B cell (primary cell): ENCODE measurements around the gene BAIAP3. TPM values are rescaled to one million over a fixed set of nuclear protein-coding genes. Genes with fewer than 3 reads are reported as not detected.

Source experiments
- ATAC-seq: fragments of 200-7000 bp; cut with Tn5 transposase; one replicate; pipeline ENCODE4 v1.10.0; 2021; ENCODE audit warnings: low read depth, mild to moderate bottlenecking, moderate number of reproducible peaks, moderate library complexity
- CTCF ChIA-PET: fragments of 350-600 bp; sonication (Branson Sonifier 250); formaldehyde crosslinking; loops from one replicate; lab custom pipeline; 2021; ENCODE audit warnings: antibody characterized with exemption, inconsistent platforms; lab: Charles Lee
- POLR2A ChIA-PET: fragments of 350-600 bp; sonication (Branson Sonifier 250); formaldehyde crosslinking; loops from one replicate; lab custom pipeline; 2021; ENCODE audit warnings: antibody characterized with exemption; lab: Charles Lee
- DNase-seq: peaks from one replicate; pipeline ENCODE4 v3.0.0; 2013
- H2AFZ ChIP-seq: 2 replicates; pipeline ENCODE4 v1.6.1; 2012; ENCODE audit warnings: mild to moderate bottlenecking, low read depth, low read length; ENCODE audit not compliant: insufficient read depth, poor library complexity, severe bottlenecking
- H3K27ac ChIP-seq, 2 donors: 1 replicate in 1 of 2; 2 replicates in 1 of 2; pipeline ENCODE4 v1.5.1; 2012 to 2013; ENCODE audit warnings: low read length in 2 of 2, mild to moderate bottlenecking in 2 of 2, moderate library complexity in 1 of 2
- H3K27me3 ChIP-seq, 4 experiments: fragments of 200-600 bp in 1 of 4; sonication (generic) in 1 of 4; replicated peaks in 1 of 4; 1 replicate in 2 of 4; 2 replicates in 2 of 4; pipeline versions ENCODE4 v1.6.1 to v1.7.0; 2013 to 2016; ENCODE audit warnings: low read length in 3 of 4, mild to moderate bottlenecking in 2 of 4, mixed read lengths in 1 of 4, moderate library complexity in 1 of 4; ENCODE audit not compliant: insufficient read depth in 4 of 4, control insufficient read depth in 3 of 4; ENCODE audit errors: control extremely low read depth in 1 of 4
- H3K36me3 ChIP-seq, 2 experiments: replicated peaks in 1 of 2; 1 replicate in 1 of 2; 2 replicates in 1 of 2; pipeline versions ENCODE4 v1.6.1 to v1.7.1; 2013; ENCODE audit warnings: low read length in 1 of 2; ENCODE audit not compliant: insufficient read depth in 2 of 2, control insufficient read depth in 1 of 2; ENCODE audit errors: control extremely low read depth in 1 of 2, extremely low read depth in 1 of 2
- H3K4me1 ChIP-seq, 2 donors: fragments of 200-600 bp in 1 of 2; sonication (generic) in 1 of 2; 1 replicate in 1 of 2; 2 replicates in 1 of 2; pipeline versions ENCODE4 v1.5.1 to v1.6.1; 2013 to 2017; ENCODE audit warnings: low read length in 2 of 2; ENCODE audit not compliant: control insufficient read depth in 2 of 2, insufficient read depth in 2 of 2
- H3K4me2 ChIP-seq: replicated peaks from 2 replicates; pipeline ENCODE3; 2012; ENCODE audit warnings: mild to moderate bottlenecking, low read depth, low read length; ENCODE audit not compliant: poor library complexity, severe bottlenecking
- H3K4me3 ChIP-seq, 5 experiments: fragments of 200-600 bp in 1 of 5; sonication (generic) in 1 of 5; 1 replicate in 3 of 5; 2 replicates in 2 of 5; pipeline versions ENCODE4 v1.5.1 to v1.7.0; 2011 to 2016; ENCODE audit warnings: low read length in 4 of 5, mild to moderate bottlenecking in 4 of 5, low read depth in 2 of 5, control low read depth in 1 of 5, moderate library complexity in 1 of 5; ENCODE audit not compliant: insufficient read depth in 1 of 5; ENCODE audit errors: control extremely low read depth in 1 of 5, extremely low read depth in 1 of 5
- H3K79me2 ChIP-seq: fragments of 200-600 bp; sonication (generic); one replicate; pipeline ENCODE4 v1.6.0; 2016; ENCODE audit warnings: low read length; ENCODE audit not compliant: control insufficient read depth, insufficient read depth
- H3K9ac ChIP-seq: fragments of 200-600 bp; sonication (generic); 2 replicates; pipeline ENCODE4 v1.6.1; 2017; ENCODE audit warnings: mild to moderate bottlenecking, low read length, moderate library complexity
- H3K9me3 ChIP-seq, 3 donors: one replicate each; pipeline versions ENCODE4 v1.6.1 to v1.7.1; 2013; ENCODE audit warnings: low read length in 2 of 3; ENCODE audit not compliant: control insufficient read depth in 2 of 3, insufficient read depth in 1 of 3; ENCODE audit errors: control extremely low read depth in 1 of 3
- H4K20me1 ChIP-seq: 2 replicates; pipeline ENCODE4 v1.6.0; 2012; ENCODE audit warnings: mild to moderate bottlenecking, low read length; ENCODE audit not compliant: insufficient read depth, control insufficient read depth, poor library complexity, severe bottlenecking
- H3K27ac Mint-ChIP-seq: one replicate; pipeline ENCODE4 v1.8.0; 2021; ENCODE audit warnings: mixed read lengths
- H3K27me3 Mint-ChIP-seq: one replicate; pipeline ENCODE4 v1.8.0; 2021; ENCODE audit warnings: mixed read lengths
- H3K4me1 Mint-ChIP-seq: one replicate; pipeline ENCODE4 v1.8.0; 2021; ENCODE audit warnings: mixed read lengths
- H3K4me3 Mint-ChIP-seq: one replicate; pipeline ENCODE4 v1.8.0; 2021; ENCODE audit warnings: mixed read lengths
- H3K9me3 Mint-ChIP-seq: one replicate; pipeline ENCODE4 v1.8.0; 2022; ENCODE audit warnings: mixed read lengths; ENCODE audit not compliant: insufficient read depth
- EZH2 ChIP-seq: IDR thresholded peaks from 2 replicates; pipeline ENCODE4 v1.6.1; 2012; ENCODE audit warnings: borderline replicate concordance, low read depth, mild to moderate bottlenecking, moderate library complexity, low read length; ENCODE audit not compliant: insufficient read depth, poor library complexity, severe bottlenecking
- WGBS: methylation state at CpG from one replicate; pipeline ENCODE4 v1.1.5; 2013; ENCODE audit warnings: missing lambda C conversion rate; ENCODE audit not compliant: insufficient coverage; 5-methylcytosine and 5-hydroxymethylcytosine counted together
- intact Hi-C: fragments of 100-400 bp; cut with micrococcal nuclease; formaldehyde crosslinking; loops from one replicate; pipeline ENCODE4 v1.10.0; 2022
- polyA plus RNA-seq: library from polyadenylated mRNA; depleted of rRNA; stranded (reverse); fragments of >200 nt; gene quantifications from 2 replicates; pipeline ENCODE4 v1.2.3, GENCODE V29; 2012
- total RNA-seq, 2 donors: library from RNA; stranded (reverse); fragments of 120-200 nt in 1 of 2; gene quantifications; 1 replicate in 1 of 2; 2 replicates in 1 of 2; pipeline versions ENCODE4 v1.2.3 to v1.2.4, GENCODE V29; 2013 to 2022
- TF ChIP-seq, protein P1 (sequence below): fragments of 200-600 bp; IDR thresholded peaks from one replicate; pipeline ENCODE4 v1.8.0; 2022; ENCODE audit warnings: antibody characterized with exemption, mild to moderate bottlenecking

BAIAP3 gene
- total and polyA plus RNA-seq, 2 donors (not counting 1 experiment from before 2014, with no cell fraction given), result 119 to 130 TPM

DNA sequence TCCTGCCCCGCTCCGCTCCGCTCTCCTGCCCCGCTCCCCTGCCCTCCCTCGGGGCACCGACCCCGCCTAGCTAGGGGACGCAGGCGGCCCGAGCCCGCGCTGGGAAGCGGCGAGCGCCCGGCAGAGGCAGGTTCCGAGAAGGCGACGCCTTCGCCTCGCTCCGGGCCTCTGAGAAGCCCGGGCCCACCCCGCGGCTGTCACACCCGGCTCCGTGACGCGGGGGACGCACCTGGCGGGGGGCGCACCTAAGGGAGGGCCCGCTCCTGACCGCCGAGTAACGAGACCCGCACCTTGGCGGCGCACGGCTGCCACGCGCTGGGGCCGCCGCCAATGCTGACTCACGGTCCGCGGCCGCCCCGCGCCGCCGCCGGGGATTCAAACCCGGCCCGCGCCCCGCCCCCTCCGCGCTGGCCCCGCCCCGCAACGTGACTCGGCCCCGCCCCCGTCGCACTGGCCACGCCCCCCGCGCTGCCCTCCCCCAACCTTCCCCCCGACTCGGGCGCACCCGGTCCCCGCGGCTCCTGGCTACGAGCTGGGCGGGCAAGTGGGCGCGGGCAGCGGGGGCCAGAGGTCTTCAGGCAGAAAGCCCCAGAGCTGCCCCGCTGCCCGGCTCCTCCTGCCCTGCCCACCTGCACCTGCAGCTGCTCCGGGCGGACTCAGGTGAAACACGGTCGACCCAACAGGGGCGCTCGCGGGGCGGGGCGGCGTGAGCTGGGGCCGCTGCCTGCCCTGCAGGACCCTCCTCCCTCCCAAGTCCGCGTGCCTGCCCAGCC, 46.0 kb downstream of the BAIAP3 start:
- DNase-seq (peak; percentile 78), ATAC-seq (peak; percentile 78)
- Mint-ChIP-seq H3K4me1 (peaks cover 15% of the 10 kb centered on the region), H3K4me3 (peak overlapping the region; percentile 81), H3K9me3 (no peaks in the 10 kb centered on the region), H3K27me3 (no peaks in the 10 kb centered on the region), H3K27ac (no peak overlapping the region)
- Histone ChIP-seq H3K79me2 (peaks cover 53% of the 10 kb centered on the region), H3K4me1 (peaks cover 10 to 14% of the 10 kb centered on the region in 2 donors), H3K27me3 (no peaks in the 10 kb centered on the region), H3K9me3 (no peaks in the 10 kb centered on the region), H3K27ac (peak overlapping the region in 1 of 2 donors; percentile 33), H4K20me1 (peaks cover 95% of the 10 kb centered on the region), H3K4me3 (peak overlapping the region in 4 of 5 experiments; percentile 15 to 52 (median 46)), H3K4me2 (peak overlapping the region; percentile 92), H3K36me3 (peaks cover 0 to 45% of the 10 kb centered on the region in 2 experiments), H2AFZ (no peak overlapping the region), H3K9ac (peak overlapping the region; percentile 60)
- intact Hi-C loops, result loop anchor here (2.0 to 5.0 kb wide), 2 partner anchors 33 to 41 kb away; partner anchors contain the start of genes UNKL and UQCC4
- POLR2A ChIA-PET, result interaction anchor here (1.5 kb wide), 1 partner anchor 41 kb away, joined by 8 read pairs; the partner anchor contains the start of gene UQCC4
- CTCF ChIA-PET, result interaction anchor here (0.5 to 3.1 kb wide), 4 partner anchors 8 to 37 kb away, joined by 3 to 17 read pairs (median 4); no protein-coding TSS in a partner anchor
- 3% methylated on average over 72 of the region's 95 CpGs for WGBS
- TF ChIP-seq, protein P1, sequence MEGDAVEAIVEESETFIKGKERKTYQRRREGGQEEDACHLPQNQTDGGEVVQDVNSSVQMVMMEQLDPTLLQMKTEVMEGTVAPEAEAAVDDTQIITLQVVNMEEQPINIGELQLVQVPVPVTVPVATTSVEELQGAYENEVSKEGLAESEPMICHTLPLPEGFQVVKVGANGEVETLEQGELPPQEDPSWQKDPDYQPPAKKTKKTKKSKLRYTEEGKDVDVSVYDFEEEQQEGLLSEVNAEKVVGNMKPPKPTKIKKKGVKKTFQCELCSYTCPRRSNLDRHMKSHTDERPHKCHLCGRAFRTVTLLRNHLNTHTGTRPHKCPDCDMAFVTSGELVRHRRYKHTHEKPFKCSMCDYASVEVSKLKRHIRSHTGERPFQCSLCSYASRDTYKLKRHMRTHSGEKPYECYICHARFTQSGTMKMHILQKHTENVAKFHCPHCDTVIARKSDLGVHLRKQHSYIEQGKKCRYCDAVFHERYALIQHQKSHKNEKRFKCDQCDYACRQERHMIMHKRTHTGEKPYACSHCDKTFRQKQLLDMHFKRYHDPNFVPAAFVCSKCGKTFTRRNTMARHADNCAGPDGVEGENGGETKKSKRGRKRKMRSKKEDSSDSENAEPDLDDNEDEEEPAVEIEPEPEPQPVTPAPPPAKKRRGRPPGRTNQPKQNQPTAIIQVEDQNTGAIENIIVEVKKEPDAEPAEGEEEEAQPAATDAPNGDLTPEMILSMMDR, result no peak
- TF ChIP-seq EZH2, result no peak
